ENCODE measurements around the gene MOK.

- no peak for TF ChIP-seq CTCF (IDR thresholded peaks at IDR 0.05)
- TF ChIP-seq POLR2A (IDR thresholded peaks at IDR 0.05) = no peak
These were observed 24.5 kb downstream of the MOK start for GRCh38 chr14:102280376-102280962.

Measured in breast epithelium (tissue), 3 donors.